ENCODE data around the gene DLEC1. TPM values are rescaled to one million over a fixed set of nuclear protein-coding genes. Genes with fewer than 3 reads are reported as not detected.

Gene DLEC1
- total and polyA plus RNA-seq, 2 donors (not counting 1 experiment from before 2014, with no cell fraction given) = under 0.01 to 0.02 TPM

- H3K9me3 ChIP-seq (ENCODE audit: control insufficient read depth, insufficient read depth, low read depth, low read length) = no peaks in the 10 kb centered on the region
- no peak overlapping the region for H3K27ac ChIP-seq (ENCODE audit: insufficient read depth, low read length)
- peaks cover 9% of the 10 kb centered on the region for H3K4me1 ChIP-seq (ENCODE audit: control insufficient read depth, extremely low read depth, insufficient read depth, low read length)
- no peak for DNase-seq (ENCODE audit: low read depth in 2 of 2)
- H4K20me1 ChIP-seq (ENCODE audit: control insufficient read depth, extremely low read depth, insufficient read depth, low read length) = no peaks in the 10 kb centered on the region
- H3K4me3 ChIP-seq (replicated peaks in 1 of 4; ENCODE audit: control extremely low read depth in 1 of 4, insufficient read depth in 1 of 4, low read depth in 3 of 4, low read length in 4 of 4) = no peak overlapping the region
- H3K27me3 ChIP-seq (ENCODE audit: control insufficient read depth, insufficient read depth, low read length) = no peaks in the 10 kb centered on the region
- H3K36me3 ChIP-seq (ENCODE audit: control insufficient read depth, insufficient read depth, low read length) = peaks cover 3% of the 10 kb centered on the region
- no peak overlapping the region for H2AFZ ChIP-seq (ENCODE audit: low read length)
- TF ChIP-seq EZH2 (IDR thresholded peaks at IDR 0.05; ENCODE audit: low read length, missing control alignments) (no peak), CTCF (conservative IDR thresholded peaks at IDR 0.05 in 1 of 2, IDR thresholded peaks at IDR 0.05 in 1 of 2; ENCODE audit: low read depth in 1 of 2, low read length in 2 of 2) (no peak)
- no peaks in the 10 kb centered on the region for H3K79me2 ChIP-seq (ENCODE audit: control insufficient read depth, insufficient read depth, low read length)
- no peak overlapping the region for H3K9ac ChIP-seq (ENCODE audit: insufficient read depth, low read length)
- H3K4me2 ChIP-seq (ENCODE audit: extremely low read depth, insufficient read depth, low read length) = no peak overlapping the region
These were observed 43.1 kb upstream of the DLEC1 start for GRCh38 chr3:37995652-37996641.

GRCh38 chr3:37996785-37997301, 42.2 kb upstream of the DLEC1 start:
- H3K79me2 ChIP-seq (ENCODE audit: control insufficient read depth, insufficient read depth, low read length) = no peaks in the 10 kb centered on the region
- no peak overlapping the region for H2AFZ ChIP-seq (ENCODE audit: low read length)
- peak; percentile 71 to 74 for DNase-seq (ENCODE audit: low read depth in 2 of 2)
- H3K4me1 ChIP-seq (ENCODE audit: control insufficient read depth, extremely low read depth, insufficient read depth, low read length) = peaks cover 9% of the 10 kb centered on the region
- no peak overlapping the region for H3K9ac ChIP-seq (ENCODE audit: insufficient read depth, low read length)
- no peaks in the 10 kb centered on the region for H4K20me1 ChIP-seq (ENCODE audit: control insufficient read depth, extremely low read depth, insufficient read depth, low read length)
- TF ChIP-seq EZH2 (IDR thresholded peaks at IDR 0.05; ENCODE audit: low read length, missing control alignments) (no peak), CTCF (conservative IDR thresholded peaks at IDR 0.05 in 1 of 2, IDR thresholded peaks at IDR 0.05 in 1 of 2; ENCODE audit: low read depth in 1 of 2, low read length in 2 of 2) (peak; percentile 74 to 97)
- H3K27me3 ChIP-seq (ENCODE audit: control insufficient read depth, insufficient read depth, low read length) = no peaks in the 10 kb centered on the region
- no peaks in the 10 kb centered on the region for H3K9me3 ChIP-seq (ENCODE audit: control insufficient read depth, insufficient read depth, low read depth, low read length)
- H3K27ac ChIP-seq (ENCODE audit: insufficient read depth, low read length) = no peak overlapping the region
- no peak overlapping the region for H3K4me2 ChIP-seq (ENCODE audit: extremely low read depth, insufficient read depth, low read length)
- H3K4me3 ChIP-seq (replicated peaks in 1 of 4; ENCODE audit: control extremely low read depth in 1 of 4, insufficient read depth in 1 of 4, low read depth in 3 of 4, low read length in 4 of 4) = no peak overlapping the region
- peaks cover 3% of the 10 kb centered on the region for H3K36me3 ChIP-seq (ENCODE audit: control insufficient read depth, insufficient read depth, low read length)

- DNase-seq (ENCODE audit: low read depth in 2 of 2) = no peak
- no peaks in the 10 kb centered on the region for H4K20me1 ChIP-seq (ENCODE audit: control insufficient read depth, extremely low read depth, insufficient read depth, low read length)
- no peak overlapping the region for H2AFZ ChIP-seq (ENCODE audit: low read length)
- peaks cover 9% of the 10 kb centered on the region for H3K4me1 ChIP-seq (ENCODE audit: control insufficient read depth, extremely low read depth, insufficient read depth, low read length)
- no peak overlapping the region for H3K27ac ChIP-seq (ENCODE audit: insufficient read depth, low read length)
- H3K4me3 ChIP-seq (replicated peaks in 1 of 4; ENCODE audit: control extremely low read depth in 1 of 4, insufficient read depth in 1 of 4, low read depth in 3 of 4, low read length in 4 of 4) = no peak overlapping the region
- no peaks in the 10 kb centered on the region for H3K79me2 ChIP-seq (ENCODE audit: control insufficient read depth, insufficient read depth, low read length)
- H3K4me2 ChIP-seq (ENCODE audit: extremely low read depth, insufficient read depth, low read length) = no peak overlapping the region
- H3K9ac ChIP-seq (ENCODE audit: insufficient read depth, low read length) = no peak overlapping the region
- TF ChIP-seq EZH2 (IDR thresholded peaks at IDR 0.05; ENCODE audit: low read length, missing control alignments) (no peak), CTCF (conservative IDR thresholded peaks at IDR 0.05 in 1 of 2, IDR thresholded peaks at IDR 0.05 in 1 of 2; ENCODE audit: low read depth in 1 of 2, low read length in 2 of 2) (no peak)
- peaks cover 3% of the 10 kb centered on the region for H3K36me3 ChIP-seq (ENCODE audit: control insufficient read depth, insufficient read depth, low read length)
- no peaks in the 10 kb centered on the region for H3K27me3 ChIP-seq (ENCODE audit: control insufficient read depth, insufficient read depth, low read length)
- no peaks in the 10 kb centered on the region for H3K9me3 ChIP-seq (ENCODE audit: control insufficient read depth, insufficient read depth, low read depth, low read length)
These were observed 41.7 kb upstream of the DLEC1 start for GRCh38 chr3:37997342-37997741.
